ENCODE data around the gene FAM168B.
"Not testable (repeated sequence)": the region's sequence is repeated elsewhere in the genome, so short reads cannot be mapped to it uniquely, and the experiment has no call there.

Gene FAM168B, protein sequence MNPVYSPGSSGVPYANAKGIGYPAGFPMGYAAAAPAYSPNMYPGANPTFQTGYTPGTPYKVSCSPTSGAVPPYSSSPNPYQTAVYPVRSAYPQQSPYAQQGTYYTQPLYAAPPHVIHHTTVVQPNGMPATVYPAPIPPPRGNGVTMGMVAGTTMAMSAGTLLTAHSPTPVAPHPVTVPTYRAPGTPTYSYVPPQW

DNA sequence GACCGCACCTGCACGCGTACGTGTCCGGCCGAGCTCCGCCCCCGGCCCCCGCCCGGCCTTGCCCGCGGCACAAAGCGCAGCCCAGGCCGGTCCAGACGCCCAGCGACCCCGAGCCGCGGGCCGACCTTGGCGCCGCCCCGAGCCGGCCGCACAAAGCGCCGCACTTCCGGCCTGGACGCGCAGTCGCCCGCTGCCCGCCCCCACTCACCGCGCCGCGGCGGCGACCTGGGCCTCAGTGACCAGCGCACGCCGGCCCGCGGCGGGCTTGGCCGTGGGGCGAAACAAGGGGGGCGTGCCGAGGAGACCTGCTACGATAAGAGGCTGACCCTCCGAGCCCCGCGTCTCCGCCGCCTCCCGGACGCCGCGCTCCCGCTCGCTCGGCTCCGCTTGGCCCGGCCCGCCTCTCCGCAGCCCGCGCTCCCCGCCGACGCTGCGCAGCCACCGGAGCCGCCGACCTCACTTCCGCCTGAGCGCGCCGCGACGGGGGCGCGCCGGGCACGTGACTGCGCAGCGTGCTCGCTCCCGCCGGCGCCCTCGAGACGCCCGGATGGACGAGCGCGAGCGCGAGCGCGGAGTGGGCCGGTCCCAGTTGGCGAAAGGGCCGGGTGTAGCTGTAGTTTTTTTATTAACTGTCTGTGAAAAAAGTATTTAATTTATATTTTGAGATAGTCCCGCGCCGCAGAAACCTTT lies at the start of gene FAM168B:
FAM168B (minus strand) TSS at position 455 of the 690 bp plus-strand sequence. CDS start 10,814 bp downstream, outside the sequence.
- peak; percentile 92 for DNase-seq (ENCODE audit: low read depth)

DNA sequence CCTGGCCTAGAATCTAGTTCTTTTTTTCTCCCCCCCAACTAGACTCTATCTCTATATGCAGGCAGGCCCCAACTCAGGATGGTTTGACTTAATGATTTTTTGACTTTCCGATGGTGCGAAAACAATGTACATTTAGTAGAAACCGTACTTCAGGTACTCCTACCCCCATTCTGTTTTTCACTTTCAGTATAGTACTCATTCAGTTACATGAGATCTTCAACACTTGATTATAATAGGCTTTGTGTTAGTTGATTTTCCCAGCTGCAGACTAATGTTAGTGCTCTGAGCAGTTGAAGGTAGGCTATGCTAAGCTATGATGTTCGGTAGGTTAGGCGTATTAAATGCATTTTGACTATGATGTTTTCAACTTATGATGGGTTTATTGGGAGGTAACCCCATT lies 49.6 kb upstream of the FAM168B start:
- DNase-seq (ENCODE audit: low read depth): no peak

DNA sequence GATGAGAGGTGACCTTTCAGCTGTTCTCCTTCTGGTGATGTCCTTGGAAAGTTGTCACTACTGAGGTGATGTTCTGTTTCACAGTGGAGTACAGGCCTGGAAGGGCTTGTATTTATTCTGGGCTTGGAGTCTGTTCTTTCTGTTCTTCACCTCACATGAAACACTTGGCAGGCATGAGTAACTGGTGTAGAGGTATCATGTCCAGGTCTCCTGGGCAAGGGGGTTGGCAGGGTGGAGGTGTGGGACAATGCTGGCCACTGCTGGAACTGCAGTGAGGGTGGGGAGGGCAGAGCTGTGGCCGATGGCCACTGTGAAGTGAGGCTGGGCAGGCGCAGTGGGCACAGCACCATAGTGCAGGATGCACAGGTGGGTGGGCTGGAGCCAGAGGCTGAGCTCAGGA lies 47.3 kb upstream of the FAM168B start:
- no peak for DNase-seq (ENCODE audit: low read depth)

- DNase-seq (ENCODE audit: low read depth): peak; percentile 19
Measured at GRCh38 chr2:131132729-131133128, 39.5 kb upstream of the FAM168B start.

GRCh38 chr2:131130298-131130596 lies 37.0 kb upstream of the FAM168B start:
- DNase-seq (ENCODE audit: low read depth): no peak

DNA sequence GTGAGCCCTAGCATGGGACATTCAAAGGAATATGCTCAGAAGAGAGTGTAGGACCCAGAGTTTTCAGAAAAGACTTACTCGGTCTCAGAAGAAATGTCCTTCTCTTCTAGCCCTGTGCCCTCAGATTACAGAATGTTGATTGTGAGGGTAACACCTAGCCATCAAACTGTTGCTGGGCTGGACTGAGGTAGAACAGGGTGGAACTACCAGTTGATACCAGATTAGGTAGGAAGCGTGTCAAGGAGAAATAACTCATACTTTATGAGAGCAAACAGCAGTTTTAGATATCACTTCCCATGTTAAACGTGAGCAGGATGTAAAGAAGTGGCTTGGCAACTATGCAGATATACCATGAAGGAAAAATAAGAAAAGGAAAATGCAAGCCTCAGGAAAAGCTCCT lies 34.7 kb upstream of the FAM168B start:
- no peak for DNase-seq (ENCODE audit: low read depth)

- no peak for DNase-seq (ENCODE audit: low read depth)
Measured at GRCh38 chr2:131127076-131127475, 33.8 kb upstream of the FAM168B start.

GRCh38 chr2:131126436-131126835 lies 33.2 kb upstream of the FAM168B start:
- no peak for DNase-seq (ENCODE audit: low read depth)

DNA sequence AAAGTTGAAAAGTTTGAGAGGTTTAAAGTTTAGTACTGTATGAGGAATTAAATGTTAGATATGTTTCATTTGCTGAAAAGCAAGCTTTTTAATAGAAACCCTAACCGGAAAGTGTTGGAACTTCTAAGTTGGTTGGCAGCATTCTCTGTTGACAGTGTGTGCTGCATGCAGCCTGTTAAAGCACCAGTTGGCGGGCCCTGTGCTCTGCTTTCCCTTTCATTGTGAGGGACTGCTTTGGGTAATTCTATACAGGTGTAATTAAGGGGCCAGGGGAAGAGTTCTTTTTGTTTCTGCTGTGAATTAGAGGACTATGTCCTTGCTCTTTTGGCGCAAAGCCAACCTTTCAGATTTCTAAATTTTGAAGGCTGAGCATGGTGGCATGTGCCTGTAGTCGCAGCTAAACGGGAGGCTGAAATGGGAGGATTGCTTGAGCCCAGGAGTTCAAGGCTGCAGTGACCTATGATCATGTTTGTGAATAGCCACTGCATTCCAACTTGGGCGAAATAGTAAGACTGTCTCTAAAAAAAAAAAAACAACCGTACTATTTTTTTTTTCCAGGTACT lies 32.0 kb upstream of the FAM168B start:
- no peak for DNase-seq (ENCODE audit: low read depth)

GRCh38 chr2:131123192-131123591 lies 29.9 kb upstream of the FAM168B start:
- no peak for DNase-seq (ENCODE audit: low read depth)

DNA sequence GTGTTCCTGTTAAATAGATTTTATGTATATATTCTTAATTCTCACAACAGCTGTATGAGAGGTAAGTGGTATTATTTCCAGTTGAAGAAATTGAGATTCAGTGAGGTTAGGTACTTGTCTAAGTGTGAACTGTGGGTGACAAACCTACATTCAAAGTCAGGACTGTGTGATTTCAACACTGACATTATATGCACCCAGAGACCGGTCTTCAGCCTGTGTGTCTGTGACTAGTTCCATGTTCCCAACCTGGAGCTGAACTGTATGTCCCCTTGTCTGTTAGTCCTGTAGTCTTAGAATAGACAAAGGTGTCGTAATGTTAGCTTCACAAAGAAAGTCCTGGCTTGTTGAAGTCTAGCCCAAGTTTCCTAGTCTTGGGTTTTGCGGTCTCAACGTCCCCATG lies 29.2 kb upstream of the FAM168B start:
- no peak for DNase-seq (ENCODE audit: low read depth)

DNA sequence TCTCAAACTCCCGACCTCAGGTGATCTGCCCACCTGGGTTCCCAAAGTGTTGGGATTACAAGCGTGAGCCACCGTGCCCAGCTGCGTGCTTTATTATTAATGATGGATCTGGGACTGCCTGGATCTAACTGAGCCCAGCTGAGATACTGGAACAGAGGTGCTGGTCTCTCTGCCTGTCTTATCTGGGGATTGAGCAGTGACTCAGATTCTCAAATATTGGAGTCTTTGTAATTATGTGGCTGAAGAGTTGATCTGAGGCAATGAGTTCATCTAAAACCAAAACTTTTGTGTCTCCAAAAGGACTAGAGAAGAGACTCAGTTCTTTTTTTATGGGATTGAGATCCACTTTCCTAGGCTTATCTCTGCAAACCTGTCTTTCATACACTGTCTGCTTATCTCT lies 28.2 kb upstream of the FAM168B start:
- no peak for DNase-seq (ENCODE audit: low read depth)

GRCh38 chr2:131120815-131121317 lies 27.6 kb upstream of the FAM168B start:
- no peak for DNase-seq (ENCODE audit: low read depth)

DNA sequence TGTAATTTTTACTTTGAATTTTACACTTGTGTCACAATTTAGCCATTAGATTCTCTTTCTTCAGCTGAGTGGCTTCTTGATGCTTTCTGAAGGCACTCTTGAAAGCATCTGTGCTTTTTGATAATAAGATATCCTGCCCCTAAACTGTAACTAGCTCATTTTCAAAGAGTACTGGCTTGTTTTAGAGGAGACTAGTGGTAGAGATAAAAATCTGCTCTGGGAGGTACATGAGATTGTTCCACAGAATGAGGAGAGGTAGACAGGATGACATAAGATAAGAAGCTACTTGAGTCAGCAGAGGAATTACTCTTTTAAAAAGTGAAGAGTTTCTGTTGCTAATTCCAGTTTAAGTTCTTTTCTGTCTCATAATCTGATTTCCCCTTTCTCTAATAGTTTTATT lies 22.5 kb upstream of the FAM168B start:
- no peak for DNase-seq (ENCODE audit: low read depth)

DNA sequence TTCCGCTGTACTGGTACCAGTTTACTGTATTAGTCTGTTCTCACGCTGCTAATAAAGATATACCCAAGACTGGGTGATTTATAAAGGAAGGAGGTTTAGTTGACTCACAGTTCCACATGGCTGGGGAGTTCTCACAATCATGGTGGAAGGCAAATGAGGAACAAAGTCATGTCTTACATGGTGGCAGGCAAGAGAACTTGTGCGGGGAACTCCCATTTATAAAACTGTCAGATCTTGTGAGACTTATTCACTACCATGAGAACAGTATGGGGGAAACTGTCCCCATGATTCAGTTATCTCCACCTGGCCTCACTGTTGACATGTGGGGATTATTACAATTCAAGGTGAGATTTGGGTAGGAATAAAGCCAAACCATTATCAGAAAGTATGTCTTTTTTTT lies 21.7 kb upstream of the FAM168B start:
- DNase-seq (ENCODE audit: low read depth): not testable (repeated sequence)

DNA sequence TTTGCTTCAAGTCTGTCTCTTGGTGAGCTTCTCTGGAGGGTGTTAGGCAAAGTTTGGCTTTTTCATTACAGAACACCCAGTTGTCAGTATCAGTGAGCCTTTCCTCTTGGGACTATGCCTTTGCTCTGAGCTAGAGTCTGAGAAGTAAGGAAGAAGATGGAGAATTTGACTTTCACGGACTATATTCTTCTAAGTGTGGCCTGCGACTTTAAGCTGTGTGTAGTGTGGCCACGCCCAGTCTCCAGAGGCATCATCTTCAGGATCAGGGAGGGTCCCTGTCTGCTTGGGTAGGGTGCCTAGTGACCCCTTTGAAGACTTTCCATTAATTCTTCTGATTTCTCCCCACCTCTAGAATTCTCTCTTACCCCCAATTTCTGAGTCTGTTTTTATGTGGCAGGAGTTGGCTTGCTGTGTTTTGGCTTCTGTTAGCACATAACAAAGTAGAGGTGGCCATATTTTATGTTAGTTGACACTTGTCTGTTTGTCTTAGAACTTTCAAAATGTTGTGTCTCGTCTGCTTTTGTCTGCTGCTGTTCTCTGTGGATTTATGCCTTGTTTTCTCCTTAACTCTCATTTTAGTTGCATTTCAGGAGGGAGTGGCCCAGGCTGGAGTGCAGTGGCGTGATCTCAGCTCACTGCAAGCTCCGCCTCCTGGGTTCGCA lies 20.4 kb upstream of the FAM168B start:
- no peak for DNase-seq (ENCODE audit: low read depth)

GRCh38 chr2:131112529-131112928 lies 19.3 kb upstream of the FAM168B start:
- DNase-seq (ENCODE audit: low read depth): no peak

GRCh38 chr2:131105950-131106801 lies 12.9 kb upstream of the FAM168B start:
- DNase-seq (ENCODE audit: low read depth): peak; percentile 81

GRCh38 chr2:131105156-131105949 lies 12.1 kb upstream of the FAM168B start, which contains the start of gene PLEKHB2:
PLEKHB2 (plus strand) TSS chr2:131105336; CDS start chr2:131120942, 15,606 bp downstream.
- DNase-seq (ENCODE audit: low read depth): peak; percentile 85

- DNase-seq (ENCODE audit: low read depth): peak; percentile 89
Measured at GRCh38 chr2:131104487-131105155, 11.4 kb upstream of the FAM168B start.

DNA sequence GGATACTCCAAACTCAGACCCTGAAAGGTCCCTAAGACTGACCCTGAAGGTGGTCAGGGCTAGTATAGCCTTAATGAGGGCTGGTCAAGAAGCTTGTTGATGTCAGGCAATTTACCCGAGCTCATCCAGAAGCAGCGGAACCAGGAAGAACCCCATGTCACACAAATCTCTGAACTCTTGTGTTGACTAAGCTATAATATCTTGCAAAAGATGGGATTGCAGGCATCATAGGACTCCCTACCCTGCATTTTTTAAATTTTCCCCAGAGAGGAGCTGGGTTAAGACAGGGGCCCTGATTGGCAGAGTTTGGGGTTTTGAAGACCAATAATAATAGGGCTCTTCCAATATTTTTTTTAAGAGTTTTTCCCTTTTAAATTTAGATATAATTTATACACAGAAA lies 9.9 kb upstream of the FAM168B start:
- DNase-seq (ENCODE audit: low read depth): no peak
